Measurements from ENCODE around the gene HPS1. TPM values are rescaled to one million over a fixed set of nuclear protein-coding genes. Genes with fewer than 3 reads are reported as not detected.

HPS1 gene
- total and polyA plus RNA-seq, 2 of the 4 experiments (the other 2 are of a cell fraction): 14.0 to 55.2 TPM

DNA sequence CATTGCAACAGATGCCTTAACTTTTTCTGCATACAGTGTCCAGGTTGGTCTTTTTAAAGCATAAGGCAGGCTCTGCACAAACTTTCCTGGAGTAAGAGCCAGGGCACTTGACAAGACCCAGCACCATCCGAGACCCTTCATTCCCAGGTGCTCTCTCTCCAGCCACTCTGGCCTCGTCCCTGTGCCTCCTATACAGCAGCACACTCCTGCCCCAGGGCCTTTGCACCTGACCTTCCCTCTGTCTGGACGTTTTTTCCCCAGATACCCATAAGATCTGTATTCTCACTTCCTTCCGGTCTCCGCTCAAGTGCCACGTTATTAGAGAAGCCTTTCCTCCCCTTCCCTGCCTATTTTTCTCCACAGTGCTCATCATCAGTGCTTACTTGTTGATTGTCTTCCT is 57.3 kb downstream of the HPS1 start:
- no peak overlapping the region for H4K91ac ChIP-seq (ENCODE audit: insufficient read depth, low read depth, low read length)
- intact Hi-C loops (cut with micrococcal nuclease): no loop called here
- H3K9me3 ChIP-seq (ENCODE audit: control insufficient read depth, insufficient read depth, low read length): no peaks in the 10 kb centered on the region
- H3K14ac ChIP-seq (replicated peaks; ENCODE audit: low read depth, low read length): no peak overlapping the region
- no peak overlapping the region for H2BK120ac ChIP-seq (ENCODE audit: low read depth, low read length)
- no peak overlapping the region for H2BK20ac ChIP-seq (ENCODE audit: low read depth, low read length)
- H3K56ac ChIP-seq (ENCODE audit: extremely low read depth, insufficient read depth, low read length): no peak overlapping the region
- no peak overlapping the region for H3K18ac ChIP-seq (ENCODE audit: low read depth, low read length)
- ATAC-seq (ENCODE audit: low read depth) (no peak), DNase-seq (no peak)
- no peak overlapping the region for H3K9ac ChIP-seq (ENCODE audit: low read depth, low read length)
- peaks cover 4% of the 10 kb centered on the region; the same call in 1 of the 2 replicates for H3K9me1 ChIP-seq (ENCODE audit: insufficient read depth, low read length)
- no peak overlapping the region for H3K23ac ChIP-seq (ENCODE audit: low read depth, low read length)
- no peak overlapping the region for H3K4me2 ChIP-seq (ENCODE audit: low read depth, low read length)
- H3K27me3 ChIP-seq (ENCODE audit: control insufficient read depth, insufficient read depth, low read length): no peaks in the 10 kb centered on the region
- dilution Hi-C loops (cut with HindIII; ENCODE audit: low sequenced_read_pairs, unreplicated experiment): no loop called here
- H2BK15ac ChIP-seq (ENCODE audit: low read depth, low read length): no peak overlapping the region
- H4K20me1 ChIP-seq (ENCODE audit: insufficient read depth, low read length): no peaks in the 10 kb centered on the region
- no peak overlapping the region for H2AFZ ChIP-seq (replicated peaks; ENCODE audit: low read length, poor library complexity)
- in situ Hi-C loops (cut with MboI; ENCODE audit: low sequenced_read_pairs): no loop called here
- no peak overlapping the region for H4K5ac ChIP-seq (ENCODE audit: low read depth, low read length)
- no peak overlapping the region for H4K8ac ChIP-seq (ENCODE audit: low read depth in 2 of 2, low read length in 2 of 2)
- H3K79me1 ChIP-seq (ENCODE audit: low read depth in 1 of 2, low read length in 2 of 2): no peaks in the 10 kb centered on the region
- no peak overlapping the region for H3K4me3 ChIP-seq (ENCODE audit: insufficient read depth, low read depth, low read length)
- WGBS, 2 experiments (ENCODE audit: extremely low coverage in 2 of 2, insufficient read length in 1 of 2): 89% methylated on average over 3 of the region's 6 CpGs; no CpG with 5 or more reads in 1 of the 2 experiments
- no TSS peak for BruUV-seq (replicated peaks)
- H3K36me3 ChIP-seq (ENCODE audit: control insufficient read depth, insufficient read depth, low read length): peaks cover 21% of the 10 kb centered on the region; the same call in 1 of the 2 replicates
- no peak overlapping the region for H3K27ac ChIP-seq (ENCODE audit: insufficient read depth, low read length)
- no peak for TF ChIP-seq POLR2A (IDR thresholded peaks at IDR 0.05; ENCODE audit: low read depth, low read length)
- no peak for TF ChIP-seq RAD21 (IDR thresholded peaks at IDR 0.05; ENCODE audit: low read length)
- no peak for TF ChIP-seq MXI1 (IDR thresholded peaks at IDR 0.05; ENCODE audit: borderline replicate concordance, low read depth, low read length)
- TF ChIP-seq SMC3 (IDR thresholded peaks at IDR 0.05; ENCODE audit: low read depth, low read length): no peak
- TF ChIP-seq FOS (IDR thresholded peaks at IDR 0.05; ENCODE audit: low read depth, low read length): no peak
- no peak for TF ChIP-seq NFE2L2 (IDR thresholded peaks at IDR 0.05; ENCODE audit: low read depth, low read length)
- TF ChIP-seq, protein P1, sequence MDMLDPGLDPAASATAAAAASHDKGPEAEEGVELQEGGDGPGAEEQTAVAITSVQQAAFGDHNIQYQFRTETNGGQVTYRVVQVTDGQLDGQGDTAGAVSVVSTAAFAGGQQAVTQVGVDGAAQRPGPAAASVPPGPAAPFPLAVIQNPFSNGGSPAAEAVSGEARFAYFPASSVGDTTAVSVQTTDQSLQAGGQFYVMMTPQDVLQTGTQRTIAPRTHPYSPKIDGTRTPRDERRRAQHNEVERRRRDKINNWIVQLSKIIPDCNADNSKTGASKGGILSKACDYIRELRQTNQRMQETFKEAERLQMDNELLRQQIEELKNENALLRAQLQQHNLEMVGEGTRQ (IDR thresholded peaks at IDR 0.05; ENCODE audit: low read depth, low read length): no peak
- TF ChIP-seq RFX5 (IDR thresholded peaks at IDR 0.05; ENCODE audit: low read depth, low read length): no peak
- TF ChIP-seq, protein P2, sequence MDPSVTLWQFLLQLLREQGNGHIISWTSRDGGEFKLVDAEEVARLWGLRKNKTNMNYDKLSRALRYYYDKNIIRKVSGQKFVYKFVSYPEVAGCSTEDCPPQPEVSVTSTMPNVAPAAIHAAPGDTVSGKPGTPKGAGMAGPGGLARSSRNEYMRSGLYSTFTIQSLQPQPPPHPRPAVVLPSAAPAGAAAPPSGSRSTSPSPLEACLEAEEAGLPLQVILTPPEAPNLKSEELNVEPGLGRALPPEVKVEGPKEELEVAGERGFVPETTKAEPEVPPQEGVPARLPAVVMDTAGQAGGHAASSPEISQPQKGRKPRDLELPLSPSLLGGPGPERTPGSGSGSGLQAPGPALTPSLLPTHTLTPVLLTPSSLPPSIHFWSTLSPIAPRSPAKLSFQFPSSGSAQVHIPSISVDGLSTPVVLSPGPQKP (IDR thresholded peaks at IDR 0.05; ENCODE audit: borderline replicate concordance, low read depth, low read length): no peak
- TF ChIP-seq, protein P3, sequence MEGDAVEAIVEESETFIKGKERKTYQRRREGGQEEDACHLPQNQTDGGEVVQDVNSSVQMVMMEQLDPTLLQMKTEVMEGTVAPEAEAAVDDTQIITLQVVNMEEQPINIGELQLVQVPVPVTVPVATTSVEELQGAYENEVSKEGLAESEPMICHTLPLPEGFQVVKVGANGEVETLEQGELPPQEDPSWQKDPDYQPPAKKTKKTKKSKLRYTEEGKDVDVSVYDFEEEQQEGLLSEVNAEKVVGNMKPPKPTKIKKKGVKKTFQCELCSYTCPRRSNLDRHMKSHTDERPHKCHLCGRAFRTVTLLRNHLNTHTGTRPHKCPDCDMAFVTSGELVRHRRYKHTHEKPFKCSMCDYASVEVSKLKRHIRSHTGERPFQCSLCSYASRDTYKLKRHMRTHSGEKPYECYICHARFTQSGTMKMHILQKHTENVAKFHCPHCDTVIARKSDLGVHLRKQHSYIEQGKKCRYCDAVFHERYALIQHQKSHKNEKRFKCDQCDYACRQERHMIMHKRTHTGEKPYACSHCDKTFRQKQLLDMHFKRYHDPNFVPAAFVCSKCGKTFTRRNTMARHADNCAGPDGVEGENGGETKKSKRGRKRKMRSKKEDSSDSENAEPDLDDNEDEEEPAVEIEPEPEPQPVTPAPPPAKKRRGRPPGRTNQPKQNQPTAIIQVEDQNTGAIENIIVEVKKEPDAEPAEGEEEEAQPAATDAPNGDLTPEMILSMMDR (conservative IDR thresholded peaks at IDR 0.05; ENCODE audit: low read depth, low read length): no peak
- TF ChIP-seq MAZ (IDR thresholded peaks at IDR 0.05; ENCODE audit: borderline replicate concordance, low read depth, low read length): no peak
- TF ChIP-seq RCOR1 (IDR thresholded peaks at IDR 0.05; ENCODE audit: insufficient replicate concordance, low read length): no peak
- no peak for TF ChIP-seq BHLHE40 (IDR thresholded peaks at IDR 0.05; ENCODE audit: low read depth, low read length)
- TF ChIP-seq MAFK (IDR thresholded peaks at IDR 0.05; ENCODE audit: low read depth, low read length): no peak
- TF ChIP-seq CHD1 (IDR thresholded peaks at IDR 0.05; ENCODE audit: low read depth, low read length): no peak
- TF ChIP-seq CEBPB (IDR thresholded peaks at IDR 0.05; ENCODE audit: low read depth, low read length): no peak
- H3K4ac ChIP-seq (ENCODE audit: low read depth, low read length): no peak overlapping the region
- CTCF ChIA-PET: no interaction called here
- no peak overlapping the region for H2AK5ac ChIP-seq (ENCODE audit: low read depth, low read length)
- no peak overlapping the region for H2BK5ac ChIP-seq (ENCODE audit: low read depth, low read length, poor library complexity, severe bottlenecking)
- H2AK9ac ChIP-seq (replicated peaks; ENCODE audit: low read depth, low read length, poor library complexity): peak overlapping the region; percentile 39
- POLR2A ChIA-PET (ENCODE audit: unreplicated experiment): no interaction called here
- peaks cover 5% of the 10 kb centered on the region; the same call in 1 of the 2 replicates for H3K4me1 ChIP-seq (ENCODE audit: control insufficient read depth, insufficient read depth, low read length)

All from IMR-90 (cell line).